Testis (tissue), 3 donors: ENCODE data around the gene GCC2. TPM values are rescaled to one million over a fixed set of nuclear protein-coding genes. Genes with fewer than 3 reads are reported as not detected.
A peak's percentile ranks its signal among the peaks of the same experiment; 100 is the strongest.

Experiments used
- DNase-seq: peaks from one replicate; pipeline ENCODE4 v3.0.0-alpha.2; 2019
- H3K27ac ChIP-seq, 2 donors: fragments of 200-600 bp; sonication (generic); one replicate each; pipeline ENCODE4 v1.5.1; 2019
- H3K27me3 ChIP-seq: fragments of 200-600 bp; sonication (generic); one replicate; pipeline ENCODE4 v1.5.1; 2019
- H3K36me3 ChIP-seq: fragments of 200-600 bp; sonication (generic); one replicate; pipeline ENCODE4 v1.5.1; 2017; ENCODE audit warnings: low read depth; ENCODE audit errors: missing control alignments
- H3K4me1 ChIP-seq: fragments of 200-600 bp; sonication (generic); one replicate; pipeline ENCODE4 v1.5.1; 2019
- H3K4me3 ChIP-seq, 2 donors: fragments of 200-600 bp; sonication (generic); one replicate each; pipeline ENCODE4 v1.5.1; 2017 to 2019
- H3K9me3 ChIP-seq: fragments of 200-600 bp; sonication (generic); one replicate; pipeline ENCODE4 v1.5.1; 2017
- POLR2A ChIP-seq: fragments of 450-650 bp; IDR thresholded peaks from one replicate; pipeline ENCODE4 v1.6.1; 2017; ENCODE audit warnings: antibody characterized with exemption, mild to moderate bottlenecking, moderate library complexity
- WGBS, 2 donors: methylation state at CpG; one replicate each; pipeline ENCODE4 v1.1.5; 2018; 5-methylcytosine and 5-hydroxymethylcytosine counted together
- intact Hi-C: fragments of 100-400 bp; cut with DNase I; formaldehyde crosslinking; loops from one replicate; pipeline ENCODE4 v1.15.1; 2023; ENCODE audit warnings: low total_unique reads
- polyA plus RNA-seq: library from polyadenylated mRNA; stranded (reverse); fragments of 350-450 nt; fragmentation: Illumina TruSeq; extraction: RNeasy Lipid Tissue Mini Kit (QIAGEN cat#74804); gene quantifications from one replicate; pipeline ENCODE4 v1.2.3, GENCODE V29; 2014; ENCODE audit warnings: low read depth, low replicate concordance; ENCODE audit not compliant: insufficient read depth
- total RNA-seq, 2 donors: library from RNA; depleted of rRNA; stranded (reverse); fragments of >200 nt; gene quantifications; one replicate each; pipeline ENCODE4 v1.2.3, GENCODE V29; 2016
- TF ChIP-seq, protein P1 (sequence below), 3 experiments: fragments of 450-650 bp in 2 of 3; fragments of 200-600 bp in 1 of 3; sonication (generic) in 1 of 3; IDR thresholded peaks; one replicate each; pipeline ENCODE4 v1.5.1; 2016 to 2019; ENCODE audit warnings: antibody characterized with exemption in 3 of 3, mild to moderate bottlenecking in 2 of 3, moderate library complexity in 1 of 3

The GCC2 gene
- total and polyA plus RNA-seq, 3 donors from 2014 or later = 5.8 to 59.6 (median 42.2) TPM

DNA sequence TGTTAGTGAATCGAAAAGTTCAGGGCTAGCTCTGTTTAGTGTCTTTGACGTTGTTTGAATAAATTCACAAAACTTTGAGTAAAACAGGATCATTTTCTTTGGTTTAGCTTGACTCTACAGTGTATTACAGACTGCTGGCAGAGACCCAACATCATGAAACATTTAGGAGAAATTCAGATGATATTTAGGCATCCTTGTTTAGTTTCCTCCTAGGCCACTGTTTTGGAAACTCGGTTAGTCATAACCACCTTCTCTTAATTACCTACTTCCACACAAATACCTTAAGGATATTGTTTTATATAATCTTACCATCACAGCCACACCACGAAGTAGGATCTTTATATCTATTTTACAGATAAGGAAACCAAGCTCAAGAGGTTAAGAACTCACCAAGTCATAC, 93.1 kb downstream of the GCC2 start:
- no peak for DNase-seq
- no peaks in the 10 kb centered on the region for H3K4me1 ChIP-seq
- 50 to 63% methylated on average over 4 of the region's 4 CpGs for WGBS, 2 donors

DNA sequence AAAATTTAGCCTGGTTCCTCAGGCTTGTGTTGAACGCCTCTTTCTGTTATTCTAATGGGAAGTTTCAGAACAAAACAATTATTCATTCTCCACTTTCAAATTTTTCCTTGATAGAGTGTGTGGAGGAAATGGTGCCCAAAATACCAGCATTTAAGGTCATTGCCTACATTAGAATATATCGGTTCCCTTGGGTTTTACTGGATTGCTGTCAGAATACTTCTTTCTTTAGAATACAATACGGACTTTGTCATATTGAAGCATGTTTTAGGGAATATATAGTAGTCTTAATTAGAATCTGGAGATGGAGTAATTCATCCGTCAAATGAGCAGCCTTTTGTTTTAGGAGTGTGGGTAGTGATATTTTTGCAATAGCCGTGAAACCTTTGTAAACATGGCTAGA, 98.6 kb downstream of the GCC2 start:
- H3K4me1 ChIP-seq = peaks cover under 1% of the 10 kb centered on the region
- DNase-seq = no peak
- H3K27me3 ChIP-seq = no peaks in the 10 kb centered on the region
- no peaks in the 10 kb centered on the region for H3K9me3 ChIP-seq
- intact Hi-C loops = no loop called here
- WGBS, 2 donors = 93 to 94% methylated on average over 5 of the region's 5 CpGs
- H3K4me3 ChIP-seq = no peak overlapping the region
- H3K36me3 ChIP-seq = no peaks in the 10 kb centered on the region
- TF ChIP-seq, protein P1, sequence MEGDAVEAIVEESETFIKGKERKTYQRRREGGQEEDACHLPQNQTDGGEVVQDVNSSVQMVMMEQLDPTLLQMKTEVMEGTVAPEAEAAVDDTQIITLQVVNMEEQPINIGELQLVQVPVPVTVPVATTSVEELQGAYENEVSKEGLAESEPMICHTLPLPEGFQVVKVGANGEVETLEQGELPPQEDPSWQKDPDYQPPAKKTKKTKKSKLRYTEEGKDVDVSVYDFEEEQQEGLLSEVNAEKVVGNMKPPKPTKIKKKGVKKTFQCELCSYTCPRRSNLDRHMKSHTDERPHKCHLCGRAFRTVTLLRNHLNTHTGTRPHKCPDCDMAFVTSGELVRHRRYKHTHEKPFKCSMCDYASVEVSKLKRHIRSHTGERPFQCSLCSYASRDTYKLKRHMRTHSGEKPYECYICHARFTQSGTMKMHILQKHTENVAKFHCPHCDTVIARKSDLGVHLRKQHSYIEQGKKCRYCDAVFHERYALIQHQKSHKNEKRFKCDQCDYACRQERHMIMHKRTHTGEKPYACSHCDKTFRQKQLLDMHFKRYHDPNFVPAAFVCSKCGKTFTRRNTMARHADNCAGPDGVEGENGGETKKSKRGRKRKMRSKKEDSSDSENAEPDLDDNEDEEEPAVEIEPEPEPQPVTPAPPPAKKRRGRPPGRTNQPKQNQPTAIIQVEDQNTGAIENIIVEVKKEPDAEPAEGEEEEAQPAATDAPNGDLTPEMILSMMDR (IDR thresholded peaks at IDR 0.05) = no peak
- no peak for TF ChIP-seq POLR2A
- no peak overlapping the region for H3K27ac ChIP-seq

More for the DNA sequence above, 93.1 kb downstream of the GCC2 start:
- no peaks in the 10 kb centered on the region for H3K36me3 ChIP-seq
- TF ChIP-seq POLR2A = no peak
- TF ChIP-seq, protein P1 (IDR thresholded peaks at IDR 0.05) = no peak
- H3K27ac ChIP-seq = no peak overlapping the region
- no peaks in the 10 kb centered on the region for H3K9me3 ChIP-seq
- H3K4me3 ChIP-seq = no peak overlapping the region
- intact Hi-C loops = no loop called here
- no peaks in the 10 kb centered on the region for H3K27me3 ChIP-seq

DNA sequence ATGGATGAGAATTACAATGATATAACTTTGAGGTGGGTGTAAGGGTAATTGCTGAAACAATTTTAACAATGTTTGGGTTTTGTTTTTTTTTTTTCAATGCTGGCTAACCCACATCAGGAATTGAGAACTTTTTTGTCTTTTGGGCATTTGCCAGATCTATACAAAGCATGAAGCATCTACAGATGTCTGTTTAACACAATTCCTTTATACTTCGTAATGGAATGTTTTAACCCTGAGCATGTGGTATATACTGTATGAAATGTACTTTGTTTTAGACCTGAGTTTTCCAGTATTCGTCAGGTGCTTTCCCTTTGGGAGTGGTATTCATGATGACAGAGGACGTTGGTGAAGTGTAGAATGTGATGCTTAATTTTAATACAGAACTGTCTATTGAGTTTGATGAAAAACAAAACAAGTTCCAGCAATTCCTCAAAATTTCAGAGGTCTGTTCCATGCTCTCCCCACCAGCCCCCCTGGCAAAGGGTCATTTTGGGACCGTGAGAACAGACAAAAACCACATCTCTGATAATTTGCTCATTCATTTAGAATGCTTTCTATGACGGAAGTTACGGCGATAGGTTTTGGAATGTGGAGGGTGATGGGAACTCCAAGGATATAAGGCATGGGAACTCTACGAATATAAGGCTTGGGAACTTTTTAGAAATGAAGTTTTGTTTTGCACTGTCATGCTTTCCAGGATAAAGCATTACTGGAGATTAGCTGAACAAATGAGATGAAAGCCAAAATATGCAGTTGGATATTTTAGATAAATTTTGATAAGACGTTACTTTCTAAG, 99.4 kb downstream of the GCC2 start:
- Histone ChIP-seq H3K27ac (no peak overlapping the region), H3K4me3 (no peak overlapping the region), H3K4me1 (peaks cover 7% of the 10 kb centered on the region), H3K36me3 (no peaks in the 10 kb centered on the region), H3K9me3 (no peaks in the 10 kb centered on the region), H3K27me3 (no peaks in the 10 kb centered on the region)
- DNase-seq = no peak
- WGBS, 2 donors = 73 to 76% methylated on average over 9 of the region's 9 CpGs
- intact Hi-C loops = no loop called here
- TF ChIP-seq, protein P1 (IDR thresholded peaks at IDR 0.05) = no peak
- TF ChIP-seq POLR2A = no peak

DNA sequence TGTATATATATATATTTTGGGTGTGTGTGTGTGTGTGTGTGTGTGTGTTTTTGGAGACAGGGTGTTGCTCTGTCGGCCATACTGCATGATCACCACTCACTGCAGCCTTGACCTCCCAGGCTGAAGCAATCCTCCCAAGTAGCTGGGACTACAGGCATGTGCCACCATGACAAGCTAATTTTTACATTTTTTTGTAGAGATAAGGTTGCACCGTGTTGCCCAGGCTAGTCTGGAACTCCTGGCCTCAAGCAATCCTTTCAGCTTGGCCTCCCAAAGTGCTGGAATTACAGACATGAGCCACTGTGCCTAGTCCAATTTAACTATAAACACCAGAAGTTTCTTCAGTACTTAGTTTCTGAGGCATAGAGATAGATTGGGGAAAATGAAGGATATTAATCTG, 103.6 kb downstream of the GCC2 start:
- Histone ChIP-seq H3K36me3 (no peaks in the 10 kb centered on the region), H3K4me1 (peaks cover 7% of the 10 kb centered on the region), H3K4me3 (no peak overlapping the region), H3K9me3 (no peaks in the 10 kb centered on the region), H3K27me3 (no peaks in the 10 kb centered on the region), H3K27ac (peak overlapping the region in 1 of 2 donors; percentile 14)
- TF ChIP-seq, protein P1 (IDR thresholded peaks at IDR 0.05) = no peak
- TF ChIP-seq POLR2A = no peak
- WGBS, 2 donors = 52 to 61% methylated on average over 2 of the region's 2 CpGs
- intact Hi-C loops = no loop called here
- DNase-seq = no peak
